HT-29 (cell line): ENCODE measurements around the gene SUSD3. TPM values are rescaled to one million over a fixed set of nuclear protein-coding genes. Genes with fewer than 3 reads are reported as not detected.
A peak's percentile ranks its signal among the peaks of the same experiment; 100 is the strongest.

Experiments used
- DNase-seq: peaks from one replicate; pipeline ENCODE4 v3.0.0-alpha.2; 2015; ENCODE audit warnings: low spot score
- total RNA-seq: library from RNA; depleted of rRNA; stranded (reverse); fragments of >200 nt; shearing (Covaris generic); gene quantifications from 2 replicates; pipeline ENCODE4 v1.2.3, GENCODE V29; 2014

The SUSD3 gene
- total RNA-seq, 1 experiment from 2014 or later: 4.5 TPM

GRCh38 chr9:93051680-93052089 lies 6.8 kb upstream of the SUSD3 start:
- no peak for DNase-seq

GRCh38 chr9:93052791-93053540 lies 5.5 kb upstream of the SUSD3 start:
- DNase-seq: no peak

- DNase-seq: no peak
Measured at GRCh38 chr9:93053781-93054331, 4.6 kb upstream of the SUSD3 start.

- no peak for DNase-seq
Measured at GRCh38 chr9:93054758-93055704, 3.5 kb upstream of the SUSD3 start.

GRCh38 chr9:93057042-93057702 lies 1.3 kb upstream of the SUSD3 start:
- peak; percentile 19 for DNase-seq

- DNase-seq: no peak
Measured at GRCh38 chr9:93057703-93058354, 672 bp upstream of the SUSD3 start.

GRCh38 chr9:93059011-93059714 lies 662 bp downstream of the SUSD3 start:
- DNase-seq: no peak

GRCh38 chr9:93059715-93060578 lies 1.4 kb downstream of the SUSD3 start:
- DNase-seq: no peak

GRCh38 chr9:93060746-93061259 lies 2.3 kb downstream of the SUSD3 start:
- no peak for DNase-seq

- DNase-seq: no peak
Measured at GRCh38 chr9:93061260-93061751, 2.8 kb downstream of the SUSD3 start.

- DNase-seq: peak; percentile 17
Measured at GRCh38 chr9:93061791-93062763, 3.6 kb downstream of the SUSD3 start.

- DNase-seq: peak; percentile 16
Measured at GRCh38 chr9:93064392-93065134, 6.1 kb downstream of the SUSD3 start.

GRCh38 chr9:93065135-93065720 lies 6.7 kb downstream of the SUSD3 start:
- no peak for DNase-seq

GRCh38 chr9:93066978-93067603 lies 8.6 kb downstream of the SUSD3 start:
- no peak for DNase-seq

- DNase-seq: no peak
Measured at GRCh38 chr9:93068956-93069355, 10.5 kb downstream of the SUSD3 start.

- DNase-seq: peak; percentile 66
Measured at GRCh38 chr9:93071464-93071863, 13.0 kb downstream of the SUSD3 start.
